CD4-positive, alpha-beta T cell treated with Interleukin-12 subunit alpha and Interleukin-12 subunit beta, for 1 hour (primary cell): ENCODE measurements around the gene CSNK2A1.
A peak's percentile ranks its signal among the peaks of the same experiment; 100 is the strongest.

Experiments used
- DNase-seq: peaks from one replicate; pipeline ENCODE4 v3.0.0-alpha.2; 2020

CSNK2A1 gene

DNA sequence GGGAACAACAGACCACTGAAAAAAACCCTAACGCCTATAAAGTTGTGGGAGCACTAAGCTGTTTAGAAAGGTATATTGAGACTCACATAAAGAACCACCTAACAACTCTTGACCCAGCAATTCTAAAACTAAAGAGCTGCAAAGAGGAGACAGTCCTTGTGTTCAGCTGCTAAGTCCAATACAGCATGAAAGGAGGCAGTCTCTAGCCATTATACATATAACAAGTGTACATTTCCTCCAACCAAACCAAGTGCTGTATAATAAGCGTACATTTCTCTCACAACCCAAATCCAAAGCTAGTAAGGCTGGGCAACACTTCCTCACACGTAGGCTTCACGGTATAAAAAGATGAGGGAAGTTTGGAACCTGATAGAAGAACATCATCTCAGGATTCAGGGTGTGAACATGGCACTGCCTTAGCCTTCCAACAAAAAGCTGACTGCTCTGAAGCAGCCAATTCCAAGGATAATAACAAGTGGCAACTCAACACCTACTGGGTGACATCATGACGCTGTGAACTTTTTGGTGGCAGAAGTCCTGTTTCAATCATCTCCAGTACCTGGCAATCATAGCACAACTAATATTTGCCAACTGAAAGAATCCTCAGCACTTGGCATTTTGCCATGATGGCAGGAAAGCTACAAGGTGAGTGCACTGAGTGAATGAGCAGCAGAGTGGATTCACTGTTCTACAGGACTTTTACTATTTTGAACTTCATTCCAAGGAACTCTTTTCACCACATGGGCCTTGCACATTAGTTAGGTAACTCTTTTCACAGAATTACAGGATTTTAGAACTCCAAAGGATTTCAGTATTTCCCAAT, 97.9 kb downstream of the CSNK2A1 start:
- no peak for DNase-seq

- no peak for DNase-seq
These were observed 98.6 kb downstream of the CSNK2A1 start for GRCh38 chr20:444862-445426.

GRCh38 chr20:444117-444516, 99.5 kb downstream of the CSNK2A1 start:
- DNase-seq = no peak

DNA sequence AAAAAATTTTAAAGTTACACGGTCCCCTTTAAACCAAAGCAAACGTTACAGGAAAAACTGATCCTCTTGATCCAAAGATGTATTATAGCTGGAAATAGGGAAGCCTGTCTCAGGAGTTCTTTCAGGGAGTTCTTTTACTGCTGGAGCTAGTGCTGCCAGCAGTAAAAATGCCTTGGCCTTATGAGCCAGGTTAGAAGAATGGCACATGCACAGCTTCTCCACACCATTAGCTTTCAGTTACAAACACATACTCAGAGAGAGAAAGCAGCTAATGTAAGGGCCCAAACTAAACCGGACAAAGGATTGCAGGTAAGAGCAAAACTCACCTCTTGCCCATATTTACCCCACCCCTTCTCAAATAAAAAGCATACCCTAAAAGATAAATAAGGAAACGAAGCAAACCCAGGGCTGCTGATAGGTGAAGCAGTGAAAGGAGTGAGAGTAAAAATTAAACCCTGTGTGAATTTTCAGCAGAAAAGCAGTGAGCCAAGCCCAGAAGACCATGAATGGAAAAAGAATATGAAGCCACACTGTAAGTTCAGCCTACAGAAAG, 100.3 kb downstream of the CSNK2A1 start:
- DNase-seq = no peak

DNA sequence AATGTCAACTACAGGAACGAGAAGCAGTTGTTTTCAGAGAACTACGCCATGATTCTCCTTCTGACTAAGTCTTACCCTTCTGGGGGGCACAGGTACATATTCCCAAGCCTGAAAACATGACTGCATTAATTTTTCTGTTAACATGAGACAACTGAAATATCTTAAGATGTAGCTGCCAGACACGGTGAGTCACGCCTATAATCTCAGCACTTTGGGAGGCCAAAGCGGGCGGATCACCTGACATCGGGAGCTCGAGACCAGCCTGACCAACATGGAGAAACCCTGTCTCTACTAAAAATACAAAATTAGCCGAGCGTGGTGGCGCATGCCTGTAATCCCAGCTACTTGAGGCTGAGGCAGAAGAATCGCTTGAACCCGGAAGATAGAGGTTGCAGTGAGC, 103.0 kb downstream of the CSNK2A1 start:
- no peak for DNase-seq

GRCh38 chr20:440148-440547, 103.4 kb downstream of the CSNK2A1 start:
- DNase-seq = no peak

DNA sequence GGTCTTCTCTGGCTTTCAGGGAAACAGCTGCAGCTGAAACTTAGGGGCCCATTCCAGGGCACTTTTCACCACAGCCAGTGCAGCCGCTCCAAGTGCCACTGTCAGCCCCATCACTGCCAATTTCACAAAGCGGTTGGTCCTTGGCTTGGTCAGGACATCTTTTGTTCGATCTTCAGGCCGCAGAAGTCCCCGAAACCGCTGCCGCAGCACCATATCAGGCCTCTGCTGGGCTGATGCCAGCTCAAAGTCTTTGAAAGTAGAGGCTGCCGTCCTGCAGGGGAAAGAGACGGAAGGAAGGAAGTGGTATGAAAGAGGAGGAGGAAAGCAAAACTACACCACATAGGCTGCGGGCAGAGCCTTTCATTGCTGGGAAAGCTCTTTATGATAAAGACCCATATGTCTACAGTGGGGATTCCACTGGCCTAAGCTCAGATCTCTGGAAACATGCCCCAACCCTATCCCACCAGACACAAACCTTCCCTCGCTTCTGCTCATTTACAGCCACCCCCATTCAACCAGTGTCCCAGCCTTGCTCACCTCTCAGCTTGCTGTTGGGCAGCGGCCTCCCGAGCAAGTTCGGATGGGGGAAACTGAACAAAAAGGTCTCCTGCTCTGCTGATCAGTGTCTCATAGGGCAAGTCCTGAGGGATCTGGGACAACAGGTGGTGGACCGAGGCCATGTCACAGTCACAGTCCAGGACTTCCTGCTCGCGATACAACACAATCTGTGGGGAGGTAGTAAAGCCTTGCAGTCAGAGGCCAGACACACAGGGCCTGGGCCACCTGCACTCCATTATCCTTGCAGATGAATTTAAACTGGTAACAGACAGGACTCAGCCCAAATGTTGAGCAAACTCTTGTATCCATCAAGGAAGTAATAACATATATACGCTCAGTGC, 104.8 kb downstream of the CSNK2A1 start:
- peak; percentile 73 for DNase-seq

DNA sequence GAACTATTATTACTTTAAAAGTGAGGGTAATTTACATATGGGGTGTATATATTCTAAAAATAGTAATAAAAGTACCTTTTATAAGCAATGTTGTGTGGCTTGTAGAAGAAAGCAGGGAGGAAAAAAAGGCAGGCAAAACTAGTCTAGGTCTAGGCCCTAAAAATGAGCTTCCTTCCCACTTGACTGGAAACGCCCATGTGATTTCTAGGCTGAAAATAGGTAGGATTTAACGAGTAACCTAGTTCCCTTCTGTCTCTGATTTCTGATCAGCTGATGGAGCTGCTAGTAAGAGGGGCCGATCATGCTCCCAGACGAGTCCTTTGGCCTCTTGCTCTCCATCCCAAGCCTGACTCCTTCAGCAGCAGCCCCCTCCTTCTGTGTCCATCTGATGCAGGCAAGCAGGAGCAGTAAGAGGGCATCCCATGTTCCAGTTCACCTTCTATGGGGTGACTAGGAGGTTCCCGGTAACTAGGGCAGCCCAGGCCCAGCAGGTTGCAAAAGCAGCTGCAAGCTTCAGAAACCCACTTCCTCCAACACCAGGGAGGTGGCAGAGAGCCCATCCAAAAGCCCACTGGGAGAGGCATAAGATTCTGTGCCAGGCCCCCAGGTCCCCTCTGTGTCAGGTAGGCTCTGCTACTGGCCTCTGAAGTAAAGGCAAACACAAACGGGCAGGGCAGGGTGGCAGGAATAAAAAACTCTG, 105.7 kb downstream of the CSNK2A1 start:
- no peak for DNase-seq

- DNase-seq = no peak
These were observed 107.1 kb downstream of the CSNK2A1 start for GRCh38 chr20:436476-436875.

DNA sequence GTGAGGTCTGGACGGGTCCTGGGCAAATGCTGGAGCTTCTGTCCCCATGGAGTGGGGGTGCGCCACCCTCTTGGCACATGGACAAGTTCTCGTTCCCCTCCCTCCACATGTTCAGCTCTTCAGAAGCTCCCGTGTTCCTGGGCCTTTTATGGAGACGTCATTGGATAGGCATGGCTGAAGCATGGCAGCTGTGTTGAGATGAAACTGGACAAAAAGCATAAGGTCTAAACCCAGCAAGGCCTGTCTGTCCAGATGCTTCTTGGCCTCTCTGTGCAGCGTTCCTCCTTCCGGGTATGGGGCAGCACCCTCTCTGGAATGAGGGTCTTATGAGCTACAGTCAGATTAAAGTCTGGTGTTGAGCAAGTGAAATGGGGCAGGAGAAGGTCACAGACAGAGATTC, 108.0 kb downstream of the CSNK2A1 start:
- DNase-seq = no peak

- DNase-seq = no peak
These were observed 108.8 kb downstream of the CSNK2A1 start for GRCh38 chr20:434661-435419.

DNA sequence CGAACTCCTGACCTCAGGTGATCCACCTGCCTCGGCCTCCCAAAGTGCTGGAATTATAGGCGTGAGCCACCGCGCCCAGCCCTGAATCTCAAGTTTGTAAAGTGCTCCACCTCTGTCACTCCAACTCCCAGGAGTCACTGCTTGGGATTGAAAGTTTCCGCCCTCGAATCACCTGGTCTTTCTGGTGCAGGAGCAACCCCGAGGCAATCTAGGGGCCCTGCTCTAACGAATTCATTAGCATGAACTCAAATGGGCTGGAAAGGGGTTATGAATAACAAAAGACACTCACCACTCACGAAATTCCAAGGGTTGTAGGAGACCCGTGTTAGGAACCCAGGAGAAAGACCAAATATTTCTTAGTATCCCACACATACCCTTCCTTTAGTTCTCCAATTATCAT, 109.4 kb downstream of the CSNK2A1 start:
- DNase-seq = no peak

DNA sequence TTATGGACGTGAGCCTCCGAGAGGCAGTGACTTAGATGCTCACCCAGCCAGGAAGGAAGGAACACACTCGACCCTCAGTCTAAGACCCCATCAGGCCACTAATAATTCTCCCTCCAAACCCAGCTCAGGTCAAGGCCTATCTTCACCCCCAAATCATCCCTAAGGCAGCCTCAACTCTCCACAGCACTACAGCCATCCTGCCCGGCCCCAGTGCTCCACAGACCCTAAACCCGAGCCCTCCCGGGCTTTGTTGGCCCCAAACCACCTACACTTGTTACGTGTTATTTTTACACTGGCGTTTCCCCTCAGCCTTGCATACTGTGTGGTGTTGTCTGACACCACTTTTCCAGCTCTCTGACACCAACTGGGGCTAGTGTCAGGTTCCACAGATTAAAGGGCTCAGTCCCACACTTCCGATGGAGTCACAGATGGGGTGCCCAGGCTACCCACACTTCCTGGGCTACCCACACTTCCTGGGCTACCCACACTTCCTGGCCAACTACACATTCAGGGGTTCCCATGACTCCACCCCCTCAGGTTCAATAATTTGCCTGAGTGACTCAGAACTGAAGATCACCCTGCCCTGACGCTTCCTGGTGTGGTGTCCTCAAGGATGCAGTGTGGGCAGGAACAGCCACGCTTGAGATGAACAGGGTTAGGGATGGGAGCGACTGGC, 110.2 kb downstream of the CSNK2A1 start:
- DNase-seq = peak; percentile 68

GRCh38 chr20:432677-433299, 110.8 kb downstream of the CSNK2A1 start:
- DNase-seq = no peak

- no peak for DNase-seq
These were observed 111.4 kb downstream of the CSNK2A1 start for GRCh38 chr20:432208-432607.

DNA sequence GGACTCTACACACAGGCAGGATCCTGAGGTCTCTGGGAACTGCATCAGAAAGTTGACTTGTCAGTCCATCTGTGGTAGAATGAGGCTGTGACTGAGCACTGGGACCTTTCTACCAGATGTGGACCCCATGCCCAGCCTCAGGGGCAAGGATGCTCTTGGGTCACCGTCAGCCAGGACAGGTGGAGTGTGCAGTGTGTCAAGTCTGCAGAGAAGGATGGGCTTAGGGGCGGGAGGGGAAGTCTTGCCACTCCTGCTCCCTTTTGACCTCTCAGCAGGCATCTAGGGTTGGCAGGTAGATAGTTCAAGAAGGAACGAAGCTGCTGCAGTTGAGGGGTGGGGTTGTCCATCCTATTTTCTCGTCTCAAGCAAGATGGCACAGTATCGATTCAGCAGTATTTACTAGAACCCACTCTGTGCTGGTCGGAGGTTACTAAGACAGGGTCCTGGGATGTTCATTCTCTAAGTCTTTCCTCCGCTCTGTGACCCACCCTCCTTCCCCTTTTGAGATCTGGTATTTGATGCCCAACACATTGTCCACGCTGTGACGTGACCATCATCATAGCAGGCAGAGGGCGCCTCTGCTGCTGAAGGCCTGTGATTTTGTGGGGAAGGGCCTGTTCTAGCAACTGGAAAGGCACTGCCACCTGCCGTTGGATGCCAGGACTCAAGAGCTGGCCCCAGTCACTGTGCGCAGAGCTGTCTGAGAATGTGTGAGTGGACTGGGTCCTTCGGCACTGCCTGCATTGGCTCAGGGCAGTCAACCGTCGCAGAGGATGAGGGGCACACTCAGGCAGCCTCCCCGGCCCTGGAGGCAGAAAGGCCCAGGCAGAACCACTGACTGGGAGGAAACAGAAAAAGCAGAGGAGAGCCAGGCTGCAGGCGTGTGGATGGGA, 112.3 kb downstream of the CSNK2A1 start:
- peak; percentile 34 for DNase-seq

GRCh38 chr20:430091-430999, 113.2 kb downstream of the CSNK2A1 start:
- no peak for DNase-seq

- no peak for DNase-seq
These were observed 114.9 kb downstream of the CSNK2A1 start for GRCh38 chr20:428658-429200.
